DOHH2 (cell line): ENCODE results near the gene DDX3Y.

Experiments used
- H3F3A ChIP-seq: fragments of 200-600 bp; sonication (generic), shearing (Covaris generic); 2 replicates; pipeline ENCODE4 v1.6.0; 2016; ENCODE audit warnings: antibody characterized with exemption, mild to moderate bottlenecking; ENCODE audit not compliant: control insufficient read depth, insufficient read depth
- H3K27ac ChIP-seq: fragments of 200-600 bp; sonication (generic); 2 replicates; pipeline ENCODE4 v1.5.1; 2014; ENCODE audit warnings: low read depth, mild to moderate bottlenecking, low read length, moderate library complexity
- H3K27me3 ChIP-seq: fragments of 200-600 bp; sonication (generic); 2 replicates; pipeline ENCODE4 v1.6.1; 2014; ENCODE audit warnings: mild to moderate bottlenecking, low read length, mixed read lengths; ENCODE audit not compliant: control insufficient read depth
- H3K36me3 ChIP-seq: fragments of 200-600 bp; sonication (generic); 2 replicates; pipeline ENCODE4 v1.6.1; 2014; ENCODE audit warnings: mild to moderate bottlenecking, low read length, moderate library complexity, mixed read lengths; ENCODE audit not compliant: control insufficient read depth
- H3K4me1 ChIP-seq: fragments of 200-600 bp; sonication (generic); 2 replicates; pipeline ENCODE4 v1.6.1; 2014; ENCODE audit warnings: mild to moderate bottlenecking, low read length, mixed read lengths; ENCODE audit not compliant: control insufficient read depth
- H3K4me2 ChIP-seq: fragments of 200-600 bp; sonication (generic); 2 replicates; pipeline ENCODE4 v1.6.0; 2014; ENCODE audit warnings: mild to moderate bottlenecking, low read length, moderate library complexity
- H3K4me3 ChIP-seq: fragments of 200-600 bp; sonication (generic); 2 replicates; pipeline ENCODE4 v1.5.1; 2014; ENCODE audit warnings: mild to moderate bottlenecking, low read length, mixed read lengths
- H3K79me2 ChIP-seq: fragments of 200-600 bp; sonication (generic); 2 replicates; pipeline ENCODE4 v1.6.1; 2014; ENCODE audit warnings: mild to moderate bottlenecking, low read length, mixed read lengths; ENCODE audit not compliant: control insufficient read depth
- H3K9me2 ChIP-seq: fragments of 200-600 bp; sonication (generic); replicated peaks from 2 replicates; pipeline ENCODE4 v1.6.1; 2014; ENCODE audit warnings: mild to moderate bottlenecking, low read length, mixed read lengths; ENCODE audit not compliant: control insufficient read depth
- H3K9me3 ChIP-seq: fragments of 200-600 bp; sonication (generic); 2 replicates; pipeline ENCODE4 v1.6.1; 2014; ENCODE audit warnings: antibody characterized with exemption, low read length, mixed read lengths; ENCODE audit not compliant: control insufficient read depth, insufficient read depth
- H4K20me1 ChIP-seq: fragments of 200-600 bp; sonication (generic); 2 replicates; pipeline ENCODE4 v1.6.0; 2014; ENCODE audit warnings: low read depth, mild to moderate bottlenecking, antibody characterized with exemption, low read length, moderate library complexity; ENCODE audit not compliant: control insufficient read depth, insufficient read depth
- EZH2phosphoT487 ChIP-seq: fragments of 200-600 bp; sonication (generic); IDR thresholded peaks from 2 replicates; pipeline ENCODE4 v1.6.1; 2017; ENCODE audit warnings: borderline replicate concordance, mild to moderate bottlenecking, antibody characterized with exemption, low read length, moderate library complexity, mixed read lengths
- TF ChIP-seq, protein P1 (sequence below): fragments of 200-600 bp; sonication (generic); IDR thresholded peaks from one replicate; pipeline ENCODE4 v1.5.1; 2014; ENCODE audit warnings: antibody characterized with exemption, mild to moderate bottlenecking, low read depth, low read length; ENCODE audit not compliant: poor library complexity, severe bottlenecking

The DDX3Y gene

DNA sequence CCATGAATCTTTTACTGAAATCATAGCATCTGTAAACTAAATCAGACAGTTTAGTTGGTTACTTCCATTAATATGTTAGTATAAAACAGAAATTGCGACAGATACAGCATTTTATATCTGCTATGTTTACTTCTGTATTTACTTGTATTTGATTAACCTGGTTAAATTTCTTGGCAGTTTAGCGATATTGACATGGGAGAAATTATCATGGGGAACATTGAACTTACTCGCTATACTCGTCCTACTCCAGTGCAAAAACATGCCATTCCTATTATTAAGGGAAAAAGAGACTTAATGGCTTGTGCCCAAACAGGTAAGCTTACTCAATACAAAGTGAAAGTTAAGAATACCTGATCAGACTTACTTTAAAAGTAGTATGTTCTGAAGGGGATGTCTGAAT, 8.9 kb downstream of the DDX3Y start:
- TF ChIP-seq, protein P1, sequence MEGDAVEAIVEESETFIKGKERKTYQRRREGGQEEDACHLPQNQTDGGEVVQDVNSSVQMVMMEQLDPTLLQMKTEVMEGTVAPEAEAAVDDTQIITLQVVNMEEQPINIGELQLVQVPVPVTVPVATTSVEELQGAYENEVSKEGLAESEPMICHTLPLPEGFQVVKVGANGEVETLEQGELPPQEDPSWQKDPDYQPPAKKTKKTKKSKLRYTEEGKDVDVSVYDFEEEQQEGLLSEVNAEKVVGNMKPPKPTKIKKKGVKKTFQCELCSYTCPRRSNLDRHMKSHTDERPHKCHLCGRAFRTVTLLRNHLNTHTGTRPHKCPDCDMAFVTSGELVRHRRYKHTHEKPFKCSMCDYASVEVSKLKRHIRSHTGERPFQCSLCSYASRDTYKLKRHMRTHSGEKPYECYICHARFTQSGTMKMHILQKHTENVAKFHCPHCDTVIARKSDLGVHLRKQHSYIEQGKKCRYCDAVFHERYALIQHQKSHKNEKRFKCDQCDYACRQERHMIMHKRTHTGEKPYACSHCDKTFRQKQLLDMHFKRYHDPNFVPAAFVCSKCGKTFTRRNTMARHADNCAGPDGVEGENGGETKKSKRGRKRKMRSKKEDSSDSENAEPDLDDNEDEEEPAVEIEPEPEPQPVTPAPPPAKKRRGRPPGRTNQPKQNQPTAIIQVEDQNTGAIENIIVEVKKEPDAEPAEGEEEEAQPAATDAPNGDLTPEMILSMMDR: no peak
- TF ChIP-seq EZH2phosphoT487: no peak
- Histone ChIP-seq H3K9me3 (no peaks in the 10 kb centered on the region), H3K27ac (no peak overlapping the region), H3K4me1 (no peaks in the 10 kb centered on the region), H3K36me3 (peaks cover 93% of the 10 kb centered on the region), H3K4me3 (no peak overlapping the region), H3F3A (no peaks in the 10 kb centered on the region), H4K20me1 (no peaks in the 10 kb centered on the region), H3K4me2 (no peak overlapping the region), H3K79me2 (peaks cover 40% of the 10 kb centered on the region), H3K9me2 (no peaks in the 10 kb centered on the region), H3K27me3 (no peaks in the 10 kb centered on the region)

DNA sequence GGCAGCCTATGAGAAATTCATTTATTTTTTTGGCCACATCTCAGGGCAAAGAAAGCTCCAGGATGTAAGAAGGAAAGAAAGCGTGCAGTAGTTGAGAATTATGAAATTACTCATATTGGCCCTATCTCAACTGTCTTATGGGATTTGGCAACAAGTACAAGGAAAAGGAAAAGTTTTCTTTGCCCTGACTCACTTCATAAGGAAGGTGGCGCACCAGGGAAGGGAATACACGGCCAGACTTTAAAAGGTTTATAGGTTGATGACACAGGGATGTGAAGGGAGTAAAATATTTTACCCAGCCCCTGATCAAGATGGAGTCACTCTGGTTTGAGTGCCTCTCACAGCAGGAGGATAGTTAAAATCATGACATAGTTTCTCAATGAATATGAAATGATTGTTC, 23.4 kb downstream of the DDX3Y start:
- no peaks in the 10 kb centered on the region for H4K20me1 ChIP-seq
- no peak overlapping the region for H3K27ac ChIP-seq
- no peaks in the 10 kb centered on the region for H3K36me3 ChIP-seq
- TF ChIP-seq EZH2phosphoT487: no peak
- TF ChIP-seq, protein P1: no peak
- H3K79me2 ChIP-seq: no peaks in the 10 kb centered on the region
- H3K4me2 ChIP-seq: no peak overlapping the region
- H3K4me1 ChIP-seq: no peaks in the 10 kb centered on the region
- H3F3A ChIP-seq: no peaks in the 10 kb centered on the region
- no peaks in the 10 kb centered on the region for H3K9me2 ChIP-seq
- H3K9me3 ChIP-seq: no peaks in the 10 kb centered on the region
- no peak overlapping the region for H3K4me3 ChIP-seq
- no peaks in the 10 kb centered on the region for H3K27me3 ChIP-seq

DNA sequence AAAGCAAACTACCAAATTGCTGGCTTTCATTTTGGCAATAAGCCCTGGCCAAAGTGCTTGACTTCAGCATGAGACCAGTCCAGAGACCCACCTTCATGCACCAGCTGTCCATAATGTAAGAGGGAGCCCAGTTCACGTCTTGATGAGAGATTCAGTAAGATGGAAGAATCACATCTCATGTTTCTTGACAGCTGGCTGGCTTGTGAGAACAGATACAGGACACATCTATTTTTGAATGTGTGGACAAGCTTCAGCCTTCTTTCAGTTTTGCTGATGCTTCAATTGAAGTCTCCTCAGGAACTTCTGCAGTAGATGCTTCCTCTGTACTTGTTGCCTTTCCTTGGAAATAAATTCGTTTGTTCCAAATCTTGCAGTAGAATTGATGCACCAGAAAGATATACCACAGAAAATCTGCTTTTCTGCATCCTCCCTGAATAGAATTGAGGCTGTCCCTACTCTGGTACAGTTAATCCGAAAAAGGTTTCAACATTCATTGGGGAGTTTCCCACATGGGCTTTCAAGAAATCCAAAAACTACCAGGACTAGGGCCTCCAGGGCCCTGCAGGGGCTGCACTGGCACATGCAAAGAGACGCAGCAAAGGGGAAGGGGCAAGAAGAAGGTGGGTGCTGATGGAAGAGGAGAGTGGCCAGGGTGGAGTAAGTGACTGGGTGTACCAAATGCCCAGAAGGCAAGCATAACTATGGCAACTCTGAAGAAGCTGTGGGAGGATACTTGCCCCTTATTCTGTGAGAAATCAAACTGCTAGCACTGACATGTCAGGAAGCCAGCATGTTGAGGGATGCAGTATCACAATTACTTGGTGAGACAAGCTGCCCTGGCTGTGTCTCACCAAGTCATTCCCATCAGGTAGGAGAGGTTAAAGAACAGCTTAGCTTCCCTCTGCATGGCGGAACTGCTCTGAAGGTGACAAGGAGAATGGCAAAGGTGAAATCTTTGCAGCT, 37.3 kb downstream of the DDX3Y start:
- Histone ChIP-seq H3K27me3 (no peaks in the 10 kb centered on the region), H3K9me2 (no peaks in the 10 kb centered on the region), H3K4me2 (no peak overlapping the region), H3K36me3 (no peaks in the 10 kb centered on the region), H3K4me1 (no peaks in the 10 kb centered on the region), H3K27ac (no peak overlapping the region), H3F3A (no peaks in the 10 kb centered on the region), H3K9me3 (no peaks in the 10 kb centered on the region), H4K20me1 (no peaks in the 10 kb centered on the region), H3K4me3 (no peak overlapping the region), H3K79me2 (no peaks in the 10 kb centered on the region)
- TF ChIP-seq, protein P1: no peak
- no peak for TF ChIP-seq EZH2phosphoT487
